GM06990 (cell line): Measurements from ENCODE around the gene ATXN2L.

Experiments used
- DNase-seq: peaks from one replicate; pipeline ENCODE4 v3.0.0-alpha.2; 2011; ENCODE audit not compliant: insufficient read length; ENCODE audit errors: extremely low read depth
- H3K27me3 ChIP-seq: replicated peaks from 2 replicates; pipeline ENCODE4 v1.6.0; 2011; ENCODE audit warnings: low read length; ENCODE audit not compliant: control insufficient read depth, insufficient read depth
- H3K36me3 ChIP-seq: 2 replicates; pipeline ENCODE4 v1.5.1; 2011; ENCODE audit warnings: low read length; ENCODE audit not compliant: control insufficient read depth, insufficient read depth
- H3K4me3 ChIP-seq: replicated peaks from 2 replicates; pipeline ENCODE4 v1.5.1; 2011; ENCODE audit warnings: low read depth, mild to moderate bottlenecking, control low read depth, low read length
- TF ChIP-seq, protein P1 (sequence below): IDR thresholded peaks from 2 replicates; pipeline ENCODE4 v1.5.1; 2011; ENCODE audit warnings: low read length, control low read depth, mild to moderate bottlenecking, inconsistent platforms; ENCODE audit not compliant: insufficient read depth, poor library complexity, severe bottlenecking

Gene ATXN2L

GRCh38 chr16:28846080-28846932 lies 23.5 kb downstream of the ATXN2L start, which contains the start of gene TUFM:
TSS of gene TUFM (minus strand) at chr16:28846348. CDS start at chr16:28846269, 79 bp downstream.
- DNase-seq, result peak; percentile 97
- TF ChIP-seq, protein P1, sequence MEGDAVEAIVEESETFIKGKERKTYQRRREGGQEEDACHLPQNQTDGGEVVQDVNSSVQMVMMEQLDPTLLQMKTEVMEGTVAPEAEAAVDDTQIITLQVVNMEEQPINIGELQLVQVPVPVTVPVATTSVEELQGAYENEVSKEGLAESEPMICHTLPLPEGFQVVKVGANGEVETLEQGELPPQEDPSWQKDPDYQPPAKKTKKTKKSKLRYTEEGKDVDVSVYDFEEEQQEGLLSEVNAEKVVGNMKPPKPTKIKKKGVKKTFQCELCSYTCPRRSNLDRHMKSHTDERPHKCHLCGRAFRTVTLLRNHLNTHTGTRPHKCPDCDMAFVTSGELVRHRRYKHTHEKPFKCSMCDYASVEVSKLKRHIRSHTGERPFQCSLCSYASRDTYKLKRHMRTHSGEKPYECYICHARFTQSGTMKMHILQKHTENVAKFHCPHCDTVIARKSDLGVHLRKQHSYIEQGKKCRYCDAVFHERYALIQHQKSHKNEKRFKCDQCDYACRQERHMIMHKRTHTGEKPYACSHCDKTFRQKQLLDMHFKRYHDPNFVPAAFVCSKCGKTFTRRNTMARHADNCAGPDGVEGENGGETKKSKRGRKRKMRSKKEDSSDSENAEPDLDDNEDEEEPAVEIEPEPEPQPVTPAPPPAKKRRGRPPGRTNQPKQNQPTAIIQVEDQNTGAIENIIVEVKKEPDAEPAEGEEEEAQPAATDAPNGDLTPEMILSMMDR, result peak; percentile 87
- Histone ChIP-seq H3K4me3 (peak within 1 kb of the TSS; percentile 99), H3K27me3 (no peaks in the 10 kb centered on the region), H3K36me3 (peaks cover 26% of the 10 kb centered on the region)

GRCh38 chr16:28846933-28847273 lies 24.1 kb downstream of the ATXN2L start:
- no peak for DNase-seq
- TF ChIP-seq, protein P1, result no peak
- Histone ChIP-seq H3K27me3 (no peaks in the 10 kb centered on the region), H3K36me3 (peaks cover 25% of the 10 kb centered on the region), H3K4me3 (peak overlapping the region; percentile 67)

DNA sequence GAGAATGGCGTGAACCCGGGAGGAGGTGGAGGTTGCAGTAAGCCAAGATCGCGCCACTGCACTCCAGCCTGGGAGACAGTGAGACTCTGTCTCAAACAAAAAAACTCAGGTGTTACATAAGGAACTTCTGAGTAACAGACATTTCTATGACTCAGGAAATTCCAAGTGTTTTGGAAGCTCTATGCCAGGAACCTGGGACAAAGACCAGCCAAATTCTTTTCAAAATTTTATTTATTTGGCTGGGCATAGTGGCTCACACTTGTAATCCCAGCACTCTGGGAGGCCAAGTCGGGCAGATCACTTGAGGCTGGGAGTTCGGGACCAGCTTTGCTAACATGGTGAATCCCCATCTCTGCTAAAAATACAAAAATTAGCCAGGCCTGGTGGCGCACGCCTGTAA lies 35.6 kb downstream of the ATXN2L start:
- TF ChIP-seq, protein P1, result no peak
- DNase-seq, result no peak

GRCh38 chr16:28859326-28859725 lies 36.5 kb downstream of the ATXN2L start:
- H3K36me3 ChIP-seq, result peaks cover 1% of the 10 kb centered on the region; the same call in 1 of the 2 replicates
- DNase-seq, result no peak
- H3K4me3 ChIP-seq, result no peak overlapping the region
- no peaks in the 10 kb centered on the region for H3K27me3 ChIP-seq
- TF ChIP-seq, protein P1, result no peak

More for the DNA sequence above, 35.6 kb downstream of the ATXN2L start:
- peaks cover 1% of the 10 kb centered on the region; the same call in 1 of the 2 replicates for H3K36me3 ChIP-seq
- no peak overlapping the region for H3K4me3 ChIP-seq
- H3K27me3 ChIP-seq, result no peaks in the 10 kb centered on the region

DNA sequence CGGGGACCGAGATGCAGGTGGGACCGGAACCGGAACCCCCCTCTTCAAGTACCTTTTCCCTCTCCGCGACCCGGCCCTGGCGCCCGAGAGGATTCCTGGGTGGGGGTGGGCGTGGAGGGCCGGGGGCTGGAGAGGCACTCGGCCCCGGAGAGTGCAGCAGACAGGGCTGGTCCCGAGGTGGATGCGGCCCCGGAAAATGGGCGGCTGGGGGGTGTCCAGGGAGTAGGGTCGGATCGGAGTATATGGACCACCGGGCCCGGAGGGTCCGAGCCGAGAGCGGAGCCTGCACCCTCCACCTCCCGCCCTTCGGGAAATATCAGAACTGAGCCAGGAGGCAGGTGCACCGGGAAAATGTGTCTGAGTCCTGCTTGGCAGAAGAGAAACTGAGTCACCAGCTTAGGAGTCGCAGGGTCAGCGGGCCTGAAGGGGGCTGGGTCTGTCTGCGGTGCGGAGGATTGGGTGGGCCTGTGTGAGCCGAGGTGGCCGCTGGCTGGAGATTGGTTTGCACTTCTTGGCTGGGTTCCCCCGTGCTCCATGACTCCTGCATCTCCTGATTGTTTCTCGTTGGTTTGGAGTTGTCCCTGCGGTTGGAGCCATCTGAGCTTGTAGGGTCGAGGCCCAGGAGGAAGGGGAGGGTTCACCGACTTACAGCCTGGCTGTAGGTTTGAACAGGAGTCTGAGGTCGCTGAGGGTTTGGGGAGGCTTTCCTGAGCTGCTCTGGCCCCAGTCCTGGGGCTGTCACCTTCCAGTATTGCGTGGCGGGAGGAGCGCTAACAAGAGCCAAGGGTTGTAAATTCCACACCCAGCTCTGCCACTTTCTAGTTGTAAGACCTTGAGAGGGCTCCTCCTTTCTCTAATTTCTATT lies 41.4 kb downstream of the ATXN2L start:
- Histone ChIP-seq H3K4me3 (peak overlapping the region; percentile 92), H3K36me3 (peaks cover 13% of the 10 kb centered on the region), H3K27me3 (no peaks in the 10 kb centered on the region)
- no peak for DNase-seq
- TF ChIP-seq, protein P1, result no peak
